Esophagus squamous epithelium (tissue), 5 donors: ENCODE measurements around the gene VPS35. TPM values are rescaled to one million over a fixed set of nuclear protein-coding genes. Genes with fewer than 3 reads are reported as not detected.

Experiments used
- DNase-seq: peaks from one replicate; lab custom pipeline; 2025; lab: John Stamatoyannopoulos, UW
- H3K27ac ChIP-seq, 4 donors: fragments of 200-600 bp; sonication (generic); one replicate each; pipeline ENCODE4 v1.5.1; 2016 to 2019; ENCODE audit warnings: mild to moderate bottlenecking in 1 of 4
- H3K27me3 ChIP-seq, 4 donors: fragments of 200-600 bp; sonication (generic); 1 replicate in 3 of 4; 2 replicates in 1 of 4; pipeline versions ENCODE4 v1.5.1 to v1.6.0; 2017 to 2021; ENCODE audit warnings: antibody characterized with exemption in 1 of 4
- H3K36me3 ChIP-seq, 3 donors: fragments of 200-600 bp; sonication (generic); one replicate each; pipeline ENCODE4 v1.5.1; 2016 to 2019
- H3K4me1 ChIP-seq, 3 donors: fragments of 200-600 bp; sonication (generic); one replicate each; pipeline ENCODE4 v1.5.1; 2017 to 2019
- H3K4me3 ChIP-seq, 4 donors: fragments of 200-600 bp; sonication (generic); 1 replicate in 3 of 4; 2 replicates in 1 of 4; pipeline ENCODE4 v1.5.1; 2016 to 2019; ENCODE audit warnings: mild to moderate bottlenecking in 2 of 4, moderate library complexity in 1 of 4
- H3K9me3 ChIP-seq, 3 donors: fragments of 200-600 bp; sonication (generic); one replicate each; pipeline ENCODE4 v1.5.1; 2016 to 2019
- CTCF ChIP-seq, 6 experiments: fragments of 450-650 bp in 4 of 6; fragments of 200-600 bp in 2 of 6; sonication (generic) in 2 of 6; IDR thresholded peaks; one replicate each; pipeline ENCODE4 v1.5.1; 2016 to 2019; ENCODE audit warnings: antibody characterized with exemption in 6 of 6, mild to moderate bottlenecking in 4 of 6, moderate library complexity in 4 of 6
- POLR2A ChIP-seq, 4 donors: fragments of 450-650 bp; IDR thresholded peaks; one replicate each; pipeline ENCODE4 v1.6.1; 2017; ENCODE audit warnings: antibody characterized with exemption in 4 of 4, mild to moderate bottlenecking in 4 of 4, moderate library complexity in 3 of 4
- WGBS, 2 donors: methylation state at CpG; one replicate each; pipeline ENCODE4 v1.1.5; 2018; 5-methylcytosine and 5-hydroxymethylcytosine counted together
- intact Hi-C: fragments of 100-400 bp; cut with DNase I; formaldehyde crosslinking; loops from one replicate; pipeline ENCODE4 v1.15.0; 2022
- total RNA-seq, 4 donors: library from RNA; depleted of rRNA; stranded (reverse); fragments of >200 nt; gene quantifications; one replicate each; pipeline ENCODE4 v1.1.0, GENCODE V29; 2016
- donor health status: DM: yes; HTN: yes; CAD: no.

The VPS35 gene
- total RNA-seq, 4 donors from 2014 or later: 34.0 to 129 (median 88.0) TPM

- Histone ChIP-seq H3K4me3 (no peak overlapping the region), H3K4me1 (no peaks in the 10 kb centered on the region), H3K9me3 (no peaks in the 10 kb centered on the region), H3K36me3 (peaks cover 0 to 100% (median 16%) of the 10 kb centered on the region in 3 donors), H3K27ac (no peak overlapping the region), H3K27me3 (no peaks in the 10 kb centered on the region)
- peak; percentile 60 to 87 (median 79) for TF ChIP-seq CTCF (IDR thresholded peaks at IDR 0.05)
- TF ChIP-seq POLR2A (IDR thresholded peaks at IDR 0.05): no peak
- WGBS, 2 donors: 67 to 71% methylated on average over 6 of the region's 6 CpGs
- intact Hi-C loops: no loop called here
- no peak for DNase-seq
Measured at GRCh38 chr16:46673320-46674013, 15.5 kb downstream of the VPS35 start.

DNA sequence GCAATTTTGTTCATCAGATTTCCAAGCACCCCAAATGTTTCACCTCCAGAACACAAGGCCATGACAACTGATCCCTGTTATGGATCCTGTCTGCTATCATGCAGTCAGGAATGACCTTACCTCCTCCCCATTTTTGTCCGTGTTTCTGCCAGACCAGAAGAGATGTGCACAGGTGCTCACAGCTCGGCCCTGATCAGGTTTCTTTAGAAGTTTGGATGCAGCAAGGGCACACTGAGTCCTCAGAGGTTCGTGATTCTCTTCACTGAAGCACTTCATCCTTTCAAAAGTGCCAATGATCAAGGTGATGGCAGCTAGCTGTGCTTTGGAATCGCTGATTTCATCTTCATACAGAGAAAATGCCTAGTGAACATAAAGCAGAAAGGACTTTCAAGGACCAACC lies 26.9 kb downstream of the VPS35 start:
- Histone ChIP-seq H3K4me3 (no peak overlapping the region), H3K9me3 (no peaks in the 10 kb centered on the region), H3K27ac (no peak overlapping the region), H3K4me1 (no peaks in the 10 kb centered on the region), H3K36me3 (peaks cover 0 to 99% (median 41%) of the 10 kb centered on the region in 3 donors), H3K27me3 (no peaks in the 10 kb centered on the region)
- TF ChIP-seq POLR2A (IDR thresholded peaks at IDR 0.05) (no peak), CTCF (IDR thresholded peaks at IDR 0.05) (no peak)
- no peak for DNase-seq
- intact Hi-C loops: no loop called here
- 65 to 70% methylated on average over 4 of the region's 4 CpGs for WGBS, 2 donors

DNA sequence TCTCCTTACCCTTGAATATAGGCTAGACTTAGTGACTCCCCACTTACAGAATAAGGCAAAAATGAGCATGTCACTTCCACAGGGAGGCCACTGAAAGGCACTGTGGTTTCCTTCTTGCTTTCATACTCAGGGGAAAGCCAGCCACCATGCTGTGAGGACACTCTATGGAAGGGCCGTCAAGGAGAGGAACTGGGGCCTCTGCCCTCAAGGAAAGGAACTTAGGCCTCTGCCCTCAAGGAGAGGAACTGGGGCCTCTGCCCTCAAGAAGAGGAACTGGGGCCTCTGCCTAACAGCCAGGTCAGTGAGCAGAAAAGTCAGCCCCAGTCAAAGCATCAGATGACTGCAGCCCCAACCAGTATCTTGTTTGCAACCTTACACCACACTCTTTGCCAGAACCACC lies 30.1 kb downstream of the VPS35 start:
- TF ChIP-seq CTCF (IDR thresholded peaks at IDR 0.05) (no peak), POLR2A (IDR thresholded peaks at IDR 0.05) (no peak)
- intact Hi-C loops: no loop called here
- Histone ChIP-seq H3K4me1 (no peaks in the 10 kb centered on the region), H3K4me3 (no peak overlapping the region), H3K9me3 (no peaks in the 10 kb centered on the region), H3K27ac (no peak overlapping the region), H3K36me3 (peaks cover 0 to 70% (median 31%) of the 10 kb centered on the region in 3 donors), H3K27me3 (no peaks in the 10 kb centered on the region)
- DNase-seq: no peak
- WGBS, 2 donors: 60% methylated on average over 1 of the region's 1 CpG

- Histone ChIP-seq H3K9me3 (no peaks in the 10 kb centered on the region), H3K27ac (no peak overlapping the region), H3K27me3 (no peaks in the 10 kb centered on the region), H3K36me3 (no peaks in the 10 kb centered on the region), H3K4me3 (no peak overlapping the region), H3K4me1 (no peaks in the 10 kb centered on the region)
- 84 to 92% methylated on average over 3 of the region's 3 CpGs for WGBS, 2 donors
- TF ChIP-seq POLR2A (IDR thresholded peaks at IDR 0.05) (no peak), CTCF (IDR thresholded peaks at IDR 0.05) (no peak)
- no peak for DNase-seq
- intact Hi-C loops: no loop called here
Measured at GRCh38 chr16:46651305-46651704, 37.7 kb downstream of the VPS35 start.

- Histone ChIP-seq H3K4me1 (no peaks in the 10 kb centered on the region), H3K27me3 (no peaks in the 10 kb centered on the region), H3K27ac (peak overlapping the region in 3 of 4 donors; percentile 46 to 70 (median 67)), H3K9me3 (no peaks in the 10 kb centered on the region), H3K36me3 (no peaks in the 10 kb centered on the region), H3K4me3 (peak overlapping the region in 2 of 4 donors; percentile 26 to 43)
- no peak for DNase-seq
- no peak for TF ChIP-seq CTCF (IDR thresholded peaks at IDR 0.05)
- no peak for TF ChIP-seq POLR2A (IDR thresholded peaks at IDR 0.05)
- intact Hi-C loops: no loop called here
- WGBS, 2 donors: 71 to 77% methylated on average over 5 of the region's 5 CpGs
Measured at GRCh38 chr16:46650254-46650623, 38.7 kb downstream of the VPS35 start.
